HG03280 (cell line): ENCODE data around the gene SLC20A1.
"Not testable (repeated sequence)": the region's sequence is repeated elsewhere in the genome, so short reads cannot be mapped to it uniquely, and the experiment has no call there.

Source experiments
- ATAC-seq: cut with Tn5 transposase; IDR thresholded peaks from one replicate; pipeline ENCODE4 v1.9.1; 2021; ENCODE audit warnings: mild to moderate bottlenecking, moderate library complexity; ENCODE audit not compliant: unreplicated experiment

The SLC20A1 gene

GRCh38 chr2:112703684-112704083, 57.9 kb downstream of the SLC20A1 start:
- no peak for ATAC-seq

DNA sequence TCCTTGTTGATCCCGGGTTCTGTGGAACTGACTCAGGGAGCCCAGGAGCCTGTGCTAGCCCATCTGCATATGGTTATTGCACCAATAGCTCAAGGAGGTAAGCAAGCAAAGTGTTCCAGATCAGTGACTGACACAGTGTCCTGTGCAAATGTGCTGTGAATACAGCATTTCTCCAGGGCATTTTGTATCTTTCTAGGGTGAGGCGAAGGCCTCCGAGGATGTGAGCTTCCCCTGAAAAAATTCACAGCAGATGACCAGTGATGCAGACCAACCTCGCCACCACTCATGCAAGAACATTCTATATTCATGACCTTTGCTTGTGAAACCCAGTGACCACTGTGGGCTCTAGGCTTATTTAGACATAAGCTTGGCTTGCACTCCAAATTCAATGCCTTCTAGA, 59.8 kb downstream of the SLC20A1 start:
- ATAC-seq: no peak

- ATAC-seq: no peak
Measured at GRCh38 chr2:112706170-112706664, 60.5 kb downstream of the SLC20A1 start.

DNA sequence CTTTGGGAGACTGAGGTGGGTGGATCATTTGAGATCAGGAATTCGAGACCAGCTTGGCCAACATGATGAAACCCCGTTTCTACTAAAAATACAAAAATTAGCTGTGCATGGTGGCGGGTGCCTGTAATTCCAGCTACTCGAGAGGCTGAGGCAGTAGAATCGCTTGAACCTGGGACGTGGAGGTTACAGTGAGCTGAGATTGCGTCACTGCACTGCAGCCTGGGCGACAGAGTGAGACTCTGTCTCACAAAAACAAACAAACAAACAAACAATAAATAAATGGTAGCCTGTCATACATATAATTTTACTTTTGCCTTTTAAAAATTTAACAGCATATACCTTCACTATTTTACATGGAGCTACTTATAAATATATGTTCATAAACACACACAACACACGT, 61.2 kb downstream of the SLC20A1 start:
- ATAC-seq: not testable (repeated sequence)

GRCh38 chr2:112708968-112709367, 63.2 kb downstream of the SLC20A1 start:
- ATAC-seq: no peak

DNA sequence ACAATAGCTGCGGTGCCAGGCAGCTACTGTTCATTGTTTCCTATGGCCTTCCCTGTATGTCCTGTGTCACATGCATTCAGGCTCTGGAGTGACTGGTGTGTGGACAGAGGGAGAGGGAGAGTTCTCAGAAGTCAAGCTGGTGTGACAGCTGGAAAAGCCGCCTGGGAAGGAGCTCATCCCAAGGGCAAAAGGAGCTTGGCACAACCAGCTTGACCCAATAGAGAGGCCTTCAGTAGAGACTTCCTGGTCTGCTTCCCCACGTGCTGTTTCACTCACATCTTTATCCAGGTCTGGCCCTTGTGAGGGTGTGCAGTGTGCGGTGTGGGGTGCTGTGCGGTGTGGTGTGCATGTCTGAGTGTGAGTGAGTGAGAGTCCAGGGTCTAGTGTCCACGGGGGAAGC, 64.0 kb downstream of the SLC20A1 start:
- no peak for ATAC-seq

- ATAC-seq: no peak
Measured at GRCh38 chr2:112710956-112711750, 65.4 kb downstream of the SLC20A1 start.

DNA sequence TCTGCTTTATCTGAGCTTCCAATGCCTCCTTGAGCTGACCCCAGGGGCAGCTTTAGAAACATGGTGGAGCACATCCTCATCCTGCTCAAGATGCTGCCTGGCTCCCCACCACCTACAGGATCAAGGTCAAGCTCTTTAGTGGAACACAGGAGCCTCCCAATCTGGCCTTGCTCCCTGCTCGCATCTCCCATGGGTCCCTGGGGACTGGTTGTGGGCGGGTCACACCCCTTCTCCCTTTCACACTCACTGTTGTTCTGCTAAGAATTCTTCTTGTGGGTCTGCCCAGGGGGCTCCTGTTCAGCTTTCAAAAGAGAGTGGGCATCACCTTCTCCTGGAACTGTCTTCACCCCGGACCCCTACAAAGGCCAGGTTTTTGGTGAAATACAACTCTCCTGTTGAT, 66.7 kb downstream of the SLC20A1 start:
- no peak for ATAC-seq

DNA sequence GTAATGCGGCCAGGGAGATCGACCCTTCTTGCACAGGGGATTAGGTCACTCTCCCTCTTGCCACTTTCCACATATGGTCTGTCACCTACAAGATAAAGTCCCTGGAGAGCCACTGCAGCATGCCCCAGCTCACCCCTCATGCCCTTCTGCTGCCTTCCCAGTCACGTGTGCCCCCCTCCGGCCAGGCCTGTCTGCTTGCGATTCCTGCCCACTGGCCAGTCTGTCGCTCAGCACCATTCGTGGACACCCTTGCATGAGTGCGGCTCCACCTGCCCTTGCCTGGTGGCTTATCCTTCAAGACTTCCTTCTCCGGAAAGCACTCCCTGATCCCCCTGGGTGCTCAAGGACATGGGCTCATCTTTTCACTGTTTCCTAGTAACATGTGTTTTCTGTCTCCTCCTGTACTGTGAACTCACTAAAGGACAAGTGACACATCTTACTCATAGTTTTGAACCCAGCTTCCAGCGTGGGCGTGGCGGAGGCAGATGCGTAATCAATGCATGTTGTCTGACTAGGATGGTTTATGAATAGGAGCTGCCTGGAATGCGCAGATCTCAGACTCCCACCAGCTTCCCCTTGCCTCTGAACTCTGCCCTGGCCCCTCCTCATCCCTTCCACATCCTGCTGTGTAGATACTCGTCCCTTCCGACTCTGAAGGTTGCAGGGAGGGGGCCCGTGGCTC, 67.3 kb downstream of the SLC20A1 start:
- no peak for ATAC-seq
